Right lobe of liver (tissue), 4 donors: ENCODE measurements around the gene FUT6.

Source experiments
- POLR2A ChIP-seq: fragments of 450-650 bp; IDR thresholded peaks from one replicate; pipeline ENCODE4 v1.6.1; 2017; ENCODE audit warnings: antibody characterized with exemption, mild to moderate bottlenecking
- TF ChIP-seq, protein P1 (sequence below), 4 donors: fragments of 200-600 bp in 3 of 4; fragments of 450-650 bp in 1 of 4; IDR thresholded peaks; one replicate each; pipeline versions ENCODE4 v1.5.1 to v1.8.0; 2016 to 2022; ENCODE audit warnings: antibody characterized with exemption in 4 of 4, mild to moderate bottlenecking in 2 of 4
- donor health status: DM: no; HTN: no; CAD: no.
- donor health status: DM: no; HTN: no; CAD: no.
- donor health status: DM: no; HTN: yes; CAD: no.

DNA sequence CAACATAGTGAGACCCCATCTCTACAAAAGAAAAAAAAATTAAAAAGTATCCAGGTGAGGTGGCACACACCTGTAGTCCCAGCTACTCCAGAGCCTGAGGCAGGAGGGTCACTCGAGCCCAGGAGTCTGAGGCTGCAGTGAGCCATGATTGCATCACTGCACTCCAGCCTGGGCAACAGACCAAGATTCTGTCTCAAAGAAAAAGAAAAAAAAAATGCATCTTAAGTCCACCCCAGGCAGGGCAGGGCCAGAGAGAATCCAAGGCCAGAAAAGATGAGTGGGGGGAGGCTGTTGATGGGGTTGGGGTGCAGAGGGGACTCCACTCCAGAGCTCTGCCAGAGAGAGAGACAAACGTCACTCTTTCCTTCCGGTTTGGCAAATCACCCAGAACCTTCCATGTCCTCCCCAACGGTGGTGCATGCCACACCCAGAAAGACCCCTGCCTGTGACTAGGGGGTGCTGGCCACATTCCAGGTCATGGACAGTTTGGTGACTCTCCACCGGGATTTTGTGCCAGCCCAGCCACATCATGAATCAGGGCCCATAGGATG, 11.3 kb upstream of the FUT6 start:
- TF ChIP-seq, protein P1, sequence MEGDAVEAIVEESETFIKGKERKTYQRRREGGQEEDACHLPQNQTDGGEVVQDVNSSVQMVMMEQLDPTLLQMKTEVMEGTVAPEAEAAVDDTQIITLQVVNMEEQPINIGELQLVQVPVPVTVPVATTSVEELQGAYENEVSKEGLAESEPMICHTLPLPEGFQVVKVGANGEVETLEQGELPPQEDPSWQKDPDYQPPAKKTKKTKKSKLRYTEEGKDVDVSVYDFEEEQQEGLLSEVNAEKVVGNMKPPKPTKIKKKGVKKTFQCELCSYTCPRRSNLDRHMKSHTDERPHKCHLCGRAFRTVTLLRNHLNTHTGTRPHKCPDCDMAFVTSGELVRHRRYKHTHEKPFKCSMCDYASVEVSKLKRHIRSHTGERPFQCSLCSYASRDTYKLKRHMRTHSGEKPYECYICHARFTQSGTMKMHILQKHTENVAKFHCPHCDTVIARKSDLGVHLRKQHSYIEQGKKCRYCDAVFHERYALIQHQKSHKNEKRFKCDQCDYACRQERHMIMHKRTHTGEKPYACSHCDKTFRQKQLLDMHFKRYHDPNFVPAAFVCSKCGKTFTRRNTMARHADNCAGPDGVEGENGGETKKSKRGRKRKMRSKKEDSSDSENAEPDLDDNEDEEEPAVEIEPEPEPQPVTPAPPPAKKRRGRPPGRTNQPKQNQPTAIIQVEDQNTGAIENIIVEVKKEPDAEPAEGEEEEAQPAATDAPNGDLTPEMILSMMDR (IDR thresholded peaks at IDR 0.05), result no peak
- TF ChIP-seq POLR2A, result no peak
